ENCODE results near the gene SNAPC2. TPM values are rescaled to one million over a fixed set of nuclear protein-coding genes. Genes with fewer than 3 reads are reported as not detected.

Gene SNAPC2
- total RNA-seq, 1 donor from 2014 or later, result 32.0 TPM

DNA sequence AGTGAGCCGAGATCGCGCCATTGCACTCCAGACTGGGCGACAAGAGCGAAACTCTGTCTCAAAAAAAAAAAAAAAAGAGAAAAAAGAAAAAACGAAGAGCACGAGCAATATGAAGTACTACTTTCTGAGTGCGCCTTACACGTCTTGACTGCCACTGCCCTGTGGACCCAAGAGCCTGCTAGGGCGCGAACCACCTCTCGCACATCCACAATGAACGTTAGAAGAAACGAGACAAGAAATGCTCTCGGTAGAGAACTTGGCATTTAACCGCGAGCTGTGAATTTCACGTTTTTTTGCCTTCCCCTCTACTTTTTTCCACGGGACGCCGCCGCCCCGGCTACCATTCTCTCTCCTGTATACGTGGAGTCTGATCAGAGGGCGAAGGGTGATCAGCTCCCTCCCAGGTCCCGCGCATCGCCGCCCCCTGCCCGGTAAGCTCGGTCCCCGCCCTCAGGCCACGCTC lies 22.9 kb downstream of the SNAPC2 start:
- TF ChIP-seq, protein P1, sequence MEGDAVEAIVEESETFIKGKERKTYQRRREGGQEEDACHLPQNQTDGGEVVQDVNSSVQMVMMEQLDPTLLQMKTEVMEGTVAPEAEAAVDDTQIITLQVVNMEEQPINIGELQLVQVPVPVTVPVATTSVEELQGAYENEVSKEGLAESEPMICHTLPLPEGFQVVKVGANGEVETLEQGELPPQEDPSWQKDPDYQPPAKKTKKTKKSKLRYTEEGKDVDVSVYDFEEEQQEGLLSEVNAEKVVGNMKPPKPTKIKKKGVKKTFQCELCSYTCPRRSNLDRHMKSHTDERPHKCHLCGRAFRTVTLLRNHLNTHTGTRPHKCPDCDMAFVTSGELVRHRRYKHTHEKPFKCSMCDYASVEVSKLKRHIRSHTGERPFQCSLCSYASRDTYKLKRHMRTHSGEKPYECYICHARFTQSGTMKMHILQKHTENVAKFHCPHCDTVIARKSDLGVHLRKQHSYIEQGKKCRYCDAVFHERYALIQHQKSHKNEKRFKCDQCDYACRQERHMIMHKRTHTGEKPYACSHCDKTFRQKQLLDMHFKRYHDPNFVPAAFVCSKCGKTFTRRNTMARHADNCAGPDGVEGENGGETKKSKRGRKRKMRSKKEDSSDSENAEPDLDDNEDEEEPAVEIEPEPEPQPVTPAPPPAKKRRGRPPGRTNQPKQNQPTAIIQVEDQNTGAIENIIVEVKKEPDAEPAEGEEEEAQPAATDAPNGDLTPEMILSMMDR (IDR thresholded peaks at IDR 0.05; ENCODE audit: insufficient read depth, low read length, poor library complexity, severe bottlenecking), result no peak
- DNase-seq (ENCODE audit: low read depth), result no peak
- H3K27me3 ChIP-seq (ENCODE audit: control insufficient read depth, insufficient read depth, low read length), result no peaks in the 10 kb centered on the region
- H3K4me3 ChIP-seq (ENCODE audit: low read depth, low read length), result peak overlapping the region; percentile 97
- no peaks in the 10 kb centered on the region for H3K36me3 ChIP-seq (ENCODE audit: control insufficient read depth, insufficient read depth, low read length)

DNA sequence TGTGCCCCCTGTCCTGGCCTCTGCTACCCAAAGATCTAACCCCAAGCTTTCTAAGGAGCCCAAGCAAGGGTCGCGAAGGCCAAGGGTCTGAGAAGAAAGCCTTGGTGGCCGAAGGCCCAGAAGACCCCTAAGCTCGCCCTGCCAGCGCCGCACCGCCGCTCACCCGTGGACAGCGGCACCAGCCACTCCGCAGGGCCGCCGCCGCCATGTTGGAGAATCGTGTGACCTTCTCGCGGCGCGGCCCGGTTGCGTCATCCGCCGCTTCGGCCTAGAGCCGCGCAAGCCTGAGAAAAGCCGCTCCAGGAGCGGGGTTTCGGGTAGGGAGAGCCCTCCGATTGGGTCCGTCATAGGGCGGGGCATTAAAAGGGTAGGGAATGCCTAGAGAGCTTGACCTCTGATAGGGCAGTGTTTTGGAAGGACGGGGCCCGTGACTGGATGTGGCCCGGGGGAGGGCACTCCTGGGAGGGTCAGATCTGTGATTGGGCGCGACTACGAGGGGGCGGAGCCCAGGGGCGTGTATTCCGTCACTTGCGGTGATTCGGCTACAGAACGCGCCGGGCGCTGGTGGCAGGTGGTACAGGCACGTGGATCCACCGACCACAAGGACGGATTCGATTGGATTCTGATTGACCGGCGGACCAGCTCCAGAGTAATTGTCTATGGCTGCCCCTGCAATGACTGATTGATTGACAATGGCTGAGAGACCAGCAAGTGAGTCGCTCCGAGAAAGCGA lies 23.5 kb downstream of the SNAPC2 start, which contains the start of gene TIMM44:
Gene TIMM44 (minus strand): TSS at position 223 of the 733 bp plus-strand sequence. CDS start 15 bp downstream, at position 208.
- DNase-seq (ENCODE audit: low read depth), result peak; percentile 98
- Histone ChIP-seq H3K4me3 (ENCODE audit: low read depth, low read length) (peak within 1 kb of the TSS; percentile 97), H3K36me3 (ENCODE audit: control insufficient read depth, insufficient read depth, low read length) (no peaks in the 10 kb centered on the region), H3K27me3 (ENCODE audit: control insufficient read depth, insufficient read depth, low read length) (no peaks in the 10 kb centered on the region)
- TF ChIP-seq, protein P1 (IDR thresholded peaks at IDR 0.05; ENCODE audit: insufficient read depth, low read length, poor library complexity, severe bottlenecking), result no peak

DNA sequence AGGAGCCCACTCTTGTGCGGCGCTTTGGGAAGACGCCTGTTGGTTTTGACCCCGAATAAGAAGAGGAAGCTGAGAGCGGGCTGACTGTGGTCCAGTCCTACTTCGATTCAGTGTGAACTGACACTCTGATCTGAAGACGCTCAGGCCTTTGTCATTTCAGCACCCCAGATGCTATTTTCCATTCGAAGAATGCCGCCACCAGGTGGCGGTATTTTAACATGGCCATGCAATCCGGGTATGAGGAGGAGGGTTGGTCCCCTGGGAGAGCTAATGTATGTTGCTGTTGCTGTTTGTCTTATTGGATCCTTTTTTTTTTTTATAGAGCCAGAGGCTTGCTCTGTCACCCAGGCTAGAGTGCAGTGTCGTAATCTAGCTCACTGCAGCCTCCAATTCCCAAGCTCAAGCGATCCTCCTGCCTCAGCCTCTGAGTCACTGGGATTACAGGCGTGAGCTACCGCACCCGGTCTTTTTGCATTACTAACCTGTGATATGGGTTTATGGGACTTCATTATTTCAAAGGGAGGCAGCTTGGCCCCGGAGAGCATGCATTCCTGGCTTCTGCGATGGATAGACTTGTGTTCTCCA lies 24.1 kb downstream of the SNAPC2 start:
- TF ChIP-seq, protein P1 (IDR thresholded peaks at IDR 0.05; ENCODE audit: insufficient read depth, low read length, poor library complexity, severe bottlenecking), result peak; percentile 77
- peak overlapping the region; percentile 57 for H3K4me3 ChIP-seq (ENCODE audit: low read depth, low read length)
- no peak for DNase-seq (ENCODE audit: low read depth)
- no peaks in the 10 kb centered on the region for H3K36me3 ChIP-seq (ENCODE audit: control insufficient read depth, insufficient read depth, low read length)
- H3K27me3 ChIP-seq (ENCODE audit: control insufficient read depth, insufficient read depth, low read length), result no peaks in the 10 kb centered on the region

DNA sequence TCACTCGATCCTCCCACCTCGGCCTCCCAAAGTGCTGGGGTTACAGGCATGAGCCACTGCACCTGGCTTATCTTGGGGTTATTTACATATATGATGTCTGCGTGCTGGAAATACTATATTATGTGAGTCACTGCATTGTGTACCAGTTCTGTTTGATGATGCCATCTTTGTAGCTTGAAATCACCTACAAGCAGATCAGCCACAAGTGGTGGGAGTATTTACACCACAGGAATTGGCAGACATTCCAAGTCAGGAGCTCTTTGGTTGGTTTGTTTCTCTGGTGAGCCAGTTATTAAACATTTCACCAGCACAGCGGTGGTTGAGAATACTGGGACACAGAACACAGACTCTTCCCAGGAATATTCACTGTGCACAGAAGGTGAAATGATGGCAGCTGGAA lies 27.8 kb downstream of the SNAPC2 start:
- TF ChIP-seq, protein P1 (IDR thresholded peaks at IDR 0.05; ENCODE audit: insufficient read depth, low read length, poor library complexity, severe bottlenecking), result no peak
- DNase-seq (ENCODE audit: low read depth), result no peak
- no peaks in the 10 kb centered on the region for H3K27me3 ChIP-seq (ENCODE audit: control insufficient read depth, insufficient read depth, low read length)
- H3K36me3 ChIP-seq (ENCODE audit: control insufficient read depth, insufficient read depth, low read length), result no peaks in the 10 kb centered on the region
- no peak overlapping the region for H3K4me3 ChIP-seq (ENCODE audit: low read depth, low read length)

DNA sequence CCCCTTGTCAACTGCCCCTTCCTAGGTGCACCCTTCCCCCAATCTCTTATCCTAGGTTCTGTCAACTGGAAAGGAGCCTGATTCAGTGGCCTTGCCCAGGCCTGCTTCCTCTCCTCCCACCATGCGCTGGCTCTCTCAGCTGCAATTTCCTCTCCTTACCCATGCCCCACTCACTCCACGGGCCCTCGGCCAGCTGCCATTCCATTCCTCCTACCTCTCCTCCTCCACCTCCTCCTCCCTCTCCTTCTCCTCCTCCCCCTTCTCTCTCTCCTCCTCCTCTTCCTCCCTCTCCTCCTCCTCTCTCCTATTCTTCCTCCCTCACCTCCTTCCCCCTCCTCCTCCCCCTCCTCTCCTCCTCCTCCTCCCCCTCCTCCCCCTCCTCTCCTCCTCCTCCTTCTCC lies 32.9 kb downstream of the SNAPC2 start:
- no peak overlapping the region for H3K4me3 ChIP-seq (ENCODE audit: low read depth, low read length)
- no peak for DNase-seq (ENCODE audit: low read depth)
- H3K36me3 ChIP-seq (ENCODE audit: control insufficient read depth, insufficient read depth, low read length), result no peaks in the 10 kb centered on the region
- no peaks in the 10 kb centered on the region for H3K27me3 ChIP-seq (ENCODE audit: control insufficient read depth, insufficient read depth, low read length)
- TF ChIP-seq, protein P1 (IDR thresholded peaks at IDR 0.05; ENCODE audit: insufficient read depth, low read length, poor library complexity, severe bottlenecking), result no peak

Data from kidney epithelial cell (primary cell).